Measurements from ENCODE around the gene ADAM15.
A peak's percentile ranks its signal among the peaks of the same experiment; 100 is the strongest.

The ADAM15 gene

DNA sequence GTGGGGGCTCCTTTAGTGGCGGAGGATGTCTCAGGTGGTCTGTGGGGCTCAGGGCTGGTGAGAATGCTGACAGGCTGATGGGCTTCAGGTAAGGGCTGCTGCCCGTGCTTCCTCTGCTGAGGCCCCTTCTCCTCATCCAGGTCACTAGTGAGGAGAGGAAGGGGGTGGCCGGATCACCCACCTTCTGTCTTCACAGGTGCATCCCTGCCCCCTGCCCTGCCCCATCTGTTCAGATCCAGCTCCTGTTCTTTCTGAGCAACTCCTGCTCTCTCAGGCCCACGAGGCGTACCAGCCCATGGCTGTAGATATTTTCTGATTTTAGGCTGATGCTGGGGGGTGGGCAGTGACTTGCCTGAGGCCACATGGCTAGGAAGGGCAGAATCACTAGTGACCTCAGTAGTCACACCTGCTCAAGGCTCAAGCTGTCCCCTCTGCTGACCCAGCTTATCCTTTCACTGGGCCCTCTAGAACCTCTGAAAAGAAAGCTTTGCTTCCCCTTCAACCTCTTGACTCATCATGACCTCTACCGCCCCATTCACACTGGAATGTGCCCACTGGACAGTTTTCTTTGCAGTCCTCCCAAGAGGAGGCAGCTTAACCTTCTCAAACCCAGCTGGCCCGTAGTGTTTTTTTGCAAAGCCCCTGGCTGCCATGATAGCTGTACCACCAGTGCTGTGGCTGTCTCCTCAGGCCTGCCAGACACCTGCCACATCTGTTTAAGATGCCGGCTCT lies 32.3 kb upstream of the ADAM15 start:
- Mint-ChIP-seq H3K4me3 (peak overlapping the region in 2 of 3 experiments; percentile 61 to 70), H3K4me1 (peaks cover 13% of the 10 kb centered on the region), H3K9me3 (no peaks in the 10 kb centered on the region), H3K27ac (peak overlapping the region; percentile 1 to 90 (median 54)), H3K27me3 (ENCODE audit: low read depth) (peaks cover 5% of the 10 kb centered on the region), H3K36me3 (ENCODE audit: low read depth) (no peaks in the 10 kb centered on the region)
- no peak for TF ChIP-seq CTCF (IDR thresholded peaks at IDR 0.05; ENCODE audit: unreplicated experiment in 3 of 3)

GRCh38 chr1:155019377-155020245 lies 31.5 kb upstream of the ADAM15 start:
- H3K9me3 Mint-ChIP-seq = no peaks in the 10 kb centered on the region
- H3K36me3 Mint-ChIP-seq (ENCODE audit: low read depth) = no peaks in the 10 kb centered on the region
- H3K4me1 Mint-ChIP-seq = peaks cover 13% of the 10 kb centered on the region
- peak overlapping the region; percentile 1 to 90 (median 54) for H3K27ac Mint-ChIP-seq
- H3K4me3 Mint-ChIP-seq = peak overlapping the region; percentile 44 to 70 (median 61)
- TF ChIP-seq CTCF (IDR thresholded peaks at IDR 0.05; ENCODE audit: unreplicated experiment in 3 of 3) = no peak
- H3K27me3 Mint-ChIP-seq (ENCODE audit: low read depth) = peaks cover 11% of the 10 kb centered on the region

DNA sequence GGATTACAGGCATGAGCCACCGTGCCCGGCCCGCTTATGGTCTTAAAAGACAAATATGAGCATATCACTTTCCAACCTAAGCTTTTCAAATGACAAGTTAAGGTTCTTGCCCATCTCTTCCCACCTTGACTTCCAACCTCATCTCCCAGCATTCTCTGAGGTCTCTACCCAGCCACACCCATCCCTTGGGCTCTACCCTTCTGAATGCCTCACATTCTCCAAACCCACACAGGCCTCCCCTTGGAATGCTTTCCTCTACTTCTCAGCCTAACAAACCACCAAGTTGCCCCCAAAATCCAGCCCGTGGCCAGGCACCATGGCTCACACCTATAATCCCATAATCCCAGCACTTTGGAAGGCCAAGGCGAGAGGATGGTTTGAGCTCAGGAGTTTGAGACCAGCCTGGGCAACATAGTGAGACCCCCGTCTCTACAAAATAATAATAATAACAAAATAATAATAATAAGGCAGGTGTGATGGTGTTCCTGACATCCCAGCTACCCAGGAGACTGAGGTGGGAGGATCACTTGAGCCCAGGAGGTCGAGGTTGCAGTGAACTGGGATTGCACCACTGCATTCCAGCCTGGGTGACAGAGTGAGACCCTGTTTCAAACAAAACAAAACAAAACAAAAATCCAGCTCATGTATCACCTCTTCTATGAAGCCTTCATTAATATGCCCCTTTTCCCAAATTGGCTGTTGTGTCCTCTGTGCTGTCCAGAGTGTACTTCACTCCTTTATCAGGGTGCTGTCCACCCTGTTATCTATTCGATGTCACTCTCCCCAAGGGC lies 28.8 kb upstream of the ADAM15 start:
- H3K9me3 Mint-ChIP-seq = no peaks in the 10 kb centered on the region
- peak overlapping the region in 1 of 3 experiments; percentile 37 for H3K27ac Mint-ChIP-seq
- no peak overlapping the region for H3K4me3 Mint-ChIP-seq
- no peak for TF ChIP-seq CTCF (IDR thresholded peaks at IDR 0.05; ENCODE audit: unreplicated experiment in 3 of 3)
- H3K27me3 Mint-ChIP-seq (ENCODE audit: low read depth) = peaks cover 11% of the 10 kb centered on the region
- no peaks in the 10 kb centered on the region for H3K36me3 Mint-ChIP-seq (ENCODE audit: low read depth)
- peaks cover 13% of the 10 kb centered on the region for H3K4me1 Mint-ChIP-seq

DNA sequence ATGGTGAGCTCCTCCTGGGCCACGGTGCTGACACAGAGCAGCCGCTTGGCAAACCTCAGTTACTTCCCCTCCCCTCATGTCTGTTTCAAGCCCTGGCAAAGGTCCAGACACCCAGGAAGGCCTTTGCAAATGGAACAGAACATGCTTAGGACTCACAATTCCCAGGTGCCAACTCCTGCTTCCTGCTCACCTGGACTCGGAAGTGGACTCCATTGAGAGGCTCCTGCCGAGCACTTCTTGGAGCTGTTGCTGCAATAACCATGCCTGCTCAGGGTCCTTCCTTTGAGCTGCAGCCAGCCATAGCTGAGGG lies 28.2 kb upstream of the ADAM15 start:
- peaks cover 13% of the 10 kb centered on the region for H3K4me1 Mint-ChIP-seq
- H3K9me3 Mint-ChIP-seq = no peaks in the 10 kb centered on the region
- no peaks in the 10 kb centered on the region for H3K36me3 Mint-ChIP-seq (ENCODE audit: low read depth)
- no peak for TF ChIP-seq CTCF (IDR thresholded peaks at IDR 0.05; ENCODE audit: unreplicated experiment in 3 of 3)
- H3K27me3 Mint-ChIP-seq (ENCODE audit: low read depth) = peaks cover 11% of the 10 kb centered on the region
- H3K27ac Mint-ChIP-seq = peak overlapping the region in 1 of 3 experiments; percentile 29
- H3K4me3 Mint-ChIP-seq = no peak overlapping the region

DNA sequence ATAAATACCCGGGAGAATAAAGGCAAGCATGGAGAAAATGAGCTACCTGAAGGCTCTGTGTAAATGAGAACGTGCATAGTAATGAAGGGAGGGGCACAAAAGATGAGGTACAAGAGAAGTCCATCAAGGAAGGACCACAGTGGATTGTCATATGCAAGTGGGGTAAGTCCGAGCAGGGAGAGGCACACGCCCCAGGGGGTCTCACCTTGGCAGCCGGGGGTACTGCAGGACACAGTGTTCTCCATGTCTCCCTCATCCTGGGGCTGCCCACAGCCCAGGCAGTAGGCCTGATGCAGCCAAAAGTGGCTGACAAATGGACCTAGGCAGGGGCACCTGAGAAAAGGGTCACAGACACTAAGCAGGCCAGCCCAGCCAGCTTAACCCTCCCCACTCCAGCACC lies 27.5 kb upstream of the ADAM15 start:
- no peaks in the 10 kb centered on the region for H3K36me3 Mint-ChIP-seq (ENCODE audit: low read depth)
- H3K4me1 Mint-ChIP-seq = peaks cover 13% of the 10 kb centered on the region
- H3K27ac Mint-ChIP-seq = no peak overlapping the region
- TF ChIP-seq CTCF (IDR thresholded peaks at IDR 0.05; ENCODE audit: unreplicated experiment in 3 of 3) = no peak
- peaks cover 11% of the 10 kb centered on the region for H3K27me3 Mint-ChIP-seq (ENCODE audit: low read depth)
- H3K4me3 Mint-ChIP-seq = no peak overlapping the region
- H3K9me3 Mint-ChIP-seq = no peaks in the 10 kb centered on the region

Measured in nephron (organoid).